Right renal pelvis (tissue), 4 donors: Measurements from ENCODE around the gene VAMP2. TPM values are rescaled to one million over a fixed set of nuclear protein-coding genes. Genes with fewer than 3 reads are reported as not detected.
A peak's percentile ranks its signal among the peaks of the same experiment; 100 is the strongest.

Source experiments
- DNase-seq, 4 donors: peaks; one replicate each; pipeline ENCODE4 v3.0.0-alpha.2; 2013; ENCODE audit warnings: low read depth in 4 of 4, low spot score in 3 of 4, missing footprints in 1 of 4
- polyA plus RNA-seq, 4 donors: library from polyadenylated mRNA; unstranded; fragments of 120-200 nt; gene quantifications; one replicate each; pipeline ENCODE4 v1.2.1, GENCODE V29; 2013; ENCODE audit not compliant: insufficient read length in 4 of 4

The VAMP2 gene
- polyA plus RNA-seq, 4 donors: 122 to 138 (median 126) TPM

DNA sequence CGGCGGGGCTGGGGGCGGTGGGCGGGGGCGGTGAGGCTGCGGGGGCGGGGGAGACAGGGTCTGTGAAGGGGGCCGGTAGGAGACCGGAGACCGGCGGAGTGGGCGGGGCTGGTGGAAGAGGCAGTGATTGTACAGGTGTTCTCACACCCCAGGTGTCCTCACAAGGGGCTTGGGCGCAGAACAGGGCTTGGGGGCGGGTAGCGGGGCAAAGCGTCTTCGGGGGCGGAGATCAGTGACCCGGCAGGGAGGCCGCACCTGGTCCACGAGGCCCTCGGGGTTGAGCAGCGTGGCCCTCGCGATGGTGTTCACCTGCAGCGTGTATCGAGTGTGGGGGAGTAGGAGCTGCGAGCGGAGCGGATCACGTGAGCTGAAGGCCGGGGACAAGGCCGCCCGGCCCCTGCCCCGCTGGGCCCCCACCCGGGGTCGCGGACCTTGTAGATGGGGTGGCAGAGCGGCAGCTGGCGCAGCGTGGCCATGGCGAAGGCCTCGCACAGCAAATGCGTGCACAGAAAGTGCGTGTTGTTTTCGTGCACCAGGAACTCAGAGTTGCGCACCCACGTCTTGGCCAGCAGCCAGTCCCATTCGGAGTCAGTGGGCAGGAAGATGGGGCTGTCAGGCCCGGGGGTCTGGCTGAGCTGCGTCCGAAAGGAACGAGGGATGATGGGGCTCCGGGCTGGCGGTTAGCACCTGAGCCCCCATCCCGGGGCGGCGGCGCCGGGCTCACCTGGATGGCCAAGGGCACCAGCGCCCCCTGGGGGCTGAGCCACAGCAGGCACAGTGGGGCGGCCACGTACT, 52.9 kb downstream of the VAMP2 start:
- DNase-seq: peak in 1 of 4 donors; percentile 35

Other genes with a start within 250 kb of the VAMP2 start
- gene RNF227, start 246.7 kb downstream of the VAMP2 start, polyA plus RNA-seq: 1 to 10 TPM; 4.4 to 5.7 (median 4.6) TPM
- gene KCNAB3, start 233.1 kb downstream of the VAMP2 start, polyA plus RNA-seq: 10 to 100 TPM in 2 of 4 donors, 1 to 10 TPM in 2; 9.6 to 11.5 (median 10.4) TPM
- gene TRAPPC1, start 231.0 kb downstream of the VAMP2 start, polyA plus RNA-seq: 100 to 1,000 TPM; 129 to 157 (median 142) TPM
- gene CNTROB, start 230.7 kb downstream of the VAMP2 start, polyA plus RNA-seq: 10 to 100 TPM; 47.3 to 56.2 (median 54.1) TPM
- gene GUCY2D, start 160.3 kb downstream of the VAMP2 start, polyA plus RNA-seq: under 1 TPM in 3 of 4 donors, not detected in 1; 0.35 to 0.56 (median 0.37) TPM
- gene ALOX15B, start 123.9 kb downstream of the VAMP2 start, polyA plus RNA-seq: 1 to 10 TPM in 3 of 4 donors, under 1 TPM in 1; 0.91 to 1.9 (median 1.3) TPM
- 1 to 10 TPM in 1 of 4 donors, under 1 TPM in 3; 0.62 to 1.1 (median 0.71) TPM for gene ALOX12B, start 75.2 kb downstream of the VAMP2 start, polyA plus RNA-seq
- gene ALOXE3, start 44.4 kb downstream of the VAMP2 start, polyA plus RNA-seq: under 1 TPM in 1 of 4 donors, not detected in 3; 0.04 TPM
- gene HES7, start 38.8 kb downstream of the VAMP2 start, polyA plus RNA-seq: under 1 TPM in 1 of 4 donors, not detected in 3; 0.08 TPM
- 10 to 100 TPM; 20.4 to 38.1 (median 25.5) TPM for gene PER1, start 10.5 kb downstream of the VAMP2 start, polyA plus RNA-seq
- gene TMEM107, start 13.4 kb upstream of the VAMP2 start, polyA plus RNA-seq: 10 to 100 TPM; 23.9 to 26.4 (median 25.3) TPM
- gene BORCS6, start 27.2 kb upstream of the VAMP2 start, polyA plus RNA-seq: 1 to 10 TPM; 3.4 to 5.3 (median 4.4) TPM
- 10 to 100 TPM; 31.5 to 37.5 (median 33.8) TPM for gene AURKB, start 47.6 kb upstream of the VAMP2 start, polyA plus RNA-seq
- gene CTC1, start 85.1 kb upstream of the VAMP2 start, polyA plus RNA-seq: 10 to 100 TPM; 25.3 to 37.1 (median 28.6) TPM
- gene PFAS, start 86.3 kb upstream of the VAMP2 start, polyA plus RNA-seq: 10 to 100 TPM; 41.0 to 49.0 (median 45.1) TPM
- gene RANGRF, start 125.7 kb upstream of the VAMP2 start, polyA plus RNA-seq: 10 to 100 TPM; 27.5 to 33.6 (median 31.3) TPM
- gene SLC25A35, start 132.5 kb upstream of the VAMP2 start, polyA plus RNA-seq: 1 to 10 TPM; 3.9 to 4.8 (median 4.3) TPM
- 10 to 100 TPM; 17.5 to 22.1 (median 19.4) TPM for gene ARHGEF15, start 147.3 kb upstream of the VAMP2 start, polyA plus RNA-seq
- gene ODF4, start 176.9 kb upstream of the VAMP2 start, polyA plus RNA-seq: not detected
- gene RPL26, start 220.2 kb upstream of the VAMP2 start, polyA plus RNA-seq: 1,000 to 10,000 TPM; 2,521 to 2,727 (median 2,681) TPM
- gene RNF222, start 234.9 kb upstream of the VAMP2 start, polyA plus RNA-seq: under 1 TPM in 3 of 4 donors, not detected in 1; 0.06 to 0.11 (median 0.06) TPM